Measurements from ENCODE around the gene KRTAP29-1.

KRTAP29-1 gene

GRCh38 chr17:41325611-41326010, 23.0 kb upstream of the KRTAP29-1 start:
- H3K27ac ChIP-seq = no peak overlapping the region
- peaks cover 4% of the 10 kb centered on the region for H3K9me3 ChIP-seq (ENCODE audit: severe bottlenecking)
- H3K36me3 ChIP-seq = no peaks in the 10 kb centered on the region
- H3K27me3 ChIP-seq (ENCODE audit: insufficient read depth, low read depth, severe bottlenecking) = peaks cover 92% of the 10 kb centered on the region
- H3K4me3 ChIP-seq (ENCODE audit: low read depth, low read length) = no peak overlapping the region
- TF ChIP-seq CTCF (IDR thresholded peaks at IDR 0.05; ENCODE audit: low read depth, low read length) = no peak
- no peak for DNase-seq

GRCh38 chr17:41325126-41325525, 22.5 kb upstream of the KRTAP29-1 start:
- Histone ChIP-seq H3K36me3 (no peaks in the 10 kb centered on the region), H3K27me3 (ENCODE audit: insufficient read depth, low read depth, severe bottlenecking) (peaks cover 92% of the 10 kb centered on the region), H3K4me3 (ENCODE audit: low read depth, low read length) (no peak overlapping the region), H3K27ac (no peak overlapping the region), H3K9me3 (ENCODE audit: severe bottlenecking) (peaks cover 9% of the 10 kb centered on the region)
- DNase-seq = no peak
- TF ChIP-seq CTCF (IDR thresholded peaks at IDR 0.05; ENCODE audit: low read depth, low read length) = no peak

- Histone ChIP-seq H3K4me3 (ENCODE audit: low read depth, low read length) (no peak overlapping the region), H3K27me3 (ENCODE audit: insufficient read depth, low read depth, severe bottlenecking) (peaks cover 94% of the 10 kb centered on the region), H3K9me3 (ENCODE audit: severe bottlenecking) (peaks cover 16% of the 10 kb centered on the region), H3K36me3 (no peaks in the 10 kb centered on the region), H3K27ac (no peak overlapping the region)
- DNase-seq = no peak
- peak; percentile 57 for TF ChIP-seq CTCF (IDR thresholded peaks at IDR 0.05; ENCODE audit: low read depth, low read length)
These were observed 21.8 kb upstream of the KRTAP29-1 start for GRCh38 chr17:41324180-41325075.

GRCh38 chr17:41322903-41323895, 20.5 kb upstream of the KRTAP29-1 start:
- TF ChIP-seq CTCF (IDR thresholded peaks at IDR 0.05; ENCODE audit: low read depth, low read length) = no peak

GRCh38 chr17:41322094-41322902, 19.6 kb upstream of the KRTAP29-1 start:
- peak; percentile 91 for TF ChIP-seq CTCF (IDR thresholded peaks at IDR 0.05; ENCODE audit: low read depth, low read length)
- H3K27me3 ChIP-seq (ENCODE audit: insufficient read depth, low read depth, severe bottlenecking) = peaks cover 92% of the 10 kb centered on the region
- H3K9me3 ChIP-seq (ENCODE audit: severe bottlenecking) = peaks cover 18% of the 10 kb centered on the region
- H3K36me3 ChIP-seq = no peaks in the 10 kb centered on the region
- no peak overlapping the region for H3K4me3 ChIP-seq (ENCODE audit: low read depth, low read length)
- H3K27ac ChIP-seq = no peak overlapping the region
- no peak for DNase-seq

More at GRCh38 chr17:41322903-41323895, 20.5 kb upstream of the KRTAP29-1 start:
- peaks cover 18% of the 10 kb centered on the region for H3K9me3 ChIP-seq (ENCODE audit: severe bottlenecking)
- no peak overlapping the region for H3K27ac ChIP-seq
- no peak overlapping the region for H3K4me3 ChIP-seq (ENCODE audit: low read depth, low read length)
- DNase-seq = no peak
- H3K27me3 ChIP-seq (ENCODE audit: insufficient read depth, low read depth, severe bottlenecking) = peaks cover 92% of the 10 kb centered on the region
- H3K36me3 ChIP-seq = no peaks in the 10 kb centered on the region

All from WERI-Rb-1 (cell line).